HEK293 (cell line): ENCODE data around the gene PLEKHJ1.

Experiments
- GLIS1 ChIP-seq: fragments of 450-650 bp; formaldehyde crosslinking; IDR thresholded peaks from 2 replicates; pipeline ENCODE4 v1.5.1; 2016; ENCODE audit warnings: missing biosample characterization, missing genetic modification characterization
- HOXC10 ChIP-seq: sonication (generic); formaldehyde crosslinking; IDR thresholded peaks from 2 replicates; pipeline ENCODE4 v1.8.1; 2023; ENCODE audit warnings: mild to moderate bottlenecking, missing genetic modification reagents
- KLF1 ChIP-seq: fragments of 450-650 bp; formaldehyde crosslinking; IDR thresholded peaks from 2 replicates; pipeline ENCODE4 v1.5.1; 2016; ENCODE audit warnings: missing biosample characterization, missing genetic modification characterization
- KLF16 ChIP-seq: fragments of 450-650 bp; formaldehyde crosslinking; IDR thresholded peaks from 2 replicates; pipeline ENCODE4 v1.5.1; 2017; ENCODE audit warnings: missing biosample characterization, missing genetic modification characterization
- KLF8 ChIP-seq: fragments of 450-650 bp; formaldehyde crosslinking; IDR thresholded peaks from 2 replicates; pipeline ENCODE4 v1.5.1; 2016; ENCODE audit warnings: missing biosample characterization, missing genetic modification characterization
- MZF1 ChIP-seq: fragments of 450-650 bp; formaldehyde crosslinking; IDR thresholded peaks from 2 replicates; pipeline ENCODE4 v1.5.1; 2017; ENCODE audit warnings: missing biosample characterization, missing genetic modification characterization, borderline replicate concordance
- PRDM1 ChIP-seq: fragments of 450-650 bp; formaldehyde crosslinking; IDR thresholded peaks from 2 replicates; pipeline ENCODE4; 2016; ENCODE audit warnings: missing biosample characterization, missing genetic modification characterization
- PRDM6 ChIP-seq: fragments of 450-650 bp; formaldehyde crosslinking; IDR thresholded peaks from 2 replicates; pipeline ENCODE4 v1.5.1; 2017; ENCODE audit warnings: missing biosample characterization, missing genetic modification characterization
- TRIM28 ChIP-seq: IDR thresholded peaks from 2 replicates; pipeline ENCODE4 v1.6.1; 2011; ENCODE audit warnings: low read length, control low read depth, borderline replicate concordance
- YY1 ChIP-seq: fragments of 450-650 bp; formaldehyde crosslinking; IDR thresholded peaks from 2 replicates; pipeline ENCODE4 v1.5.1; 2018; ENCODE audit warnings: missing biosample characterization, missing genetic modification characterization
- ZBTB17 ChIP-seq: fragments of 450-650 bp; formaldehyde crosslinking; IDR thresholded peaks from 2 replicates; pipeline ENCODE4 v1.5.1; 2016; ENCODE audit warnings: missing biosample characterization, missing genetic modification characterization
- ZBTB48 ChIP-seq: fragments of 450-650 bp; formaldehyde crosslinking; IDR thresholded peaks from 2 replicates; pipeline ENCODE4 v1.5.1; 2016; ENCODE audit warnings: missing biosample characterization, missing genetic modification characterization
- ZNF157 ChIP-seq: fragments of 450-650 bp; formaldehyde crosslinking; IDR thresholded peaks from 2 replicates; pipeline ENCODE4 v1.5.1; 2016; ENCODE audit warnings: missing biosample characterization, missing genetic modification characterization
- ZNF2 ChIP-seq: fragments of 450-650 bp; formaldehyde crosslinking; IDR thresholded peaks from 2 replicates; pipeline ENCODE4 v1.5.1; 2016; ENCODE audit warnings: missing biosample characterization, missing genetic modification characterization
- ZNF202 ChIP-seq: fragments of 450-650 bp; formaldehyde crosslinking; IDR thresholded peaks from 2 replicates; pipeline ENCODE4 v1.5.1; 2016; ENCODE audit warnings: missing biosample characterization, missing genetic modification characterization, borderline replicate concordance
- ZNF335 ChIP-seq: fragments of 450-650 bp; formaldehyde crosslinking; conservative IDR thresholded peaks from 2 replicates; pipeline ENCODE4 v1.5.1; 2016; ENCODE audit warnings: missing biosample characterization, missing genetic modification characterization
- ZNF394 ChIP-seq: fragments of 450-650 bp; formaldehyde crosslinking; IDR thresholded peaks from 2 replicates; pipeline ENCODE4 v1.5.1; 2016; ENCODE audit warnings: missing biosample characterization, missing genetic modification characterization, mild to moderate bottlenecking, moderate library complexity, borderline replicate concordance
- ZNF404 ChIP-seq: fragments of 450-650 bp; formaldehyde crosslinking; IDR thresholded peaks from 2 replicates; pipeline ENCODE4 v1.5.1; 2017; ENCODE audit warnings: missing biosample characterization, missing genetic modification characterization
- ZNF521 ChIP-seq: fragments of 450-650 bp; formaldehyde crosslinking; IDR thresholded peaks from 2 replicates; pipeline ENCODE4 v1.5.1; 2017; ENCODE audit warnings: missing biosample characterization, mild to moderate bottlenecking, missing genetic modification characterization
- ZNF530 ChIP-seq: fragments of 450-650 bp; formaldehyde crosslinking; IDR thresholded peaks from 2 replicates; pipeline ENCODE4 v1.5.1; 2016; ENCODE audit warnings: low read depth, missing biosample characterization, missing genetic modification characterization
- ZNF558 ChIP-seq: fragments of 450-650 bp; formaldehyde crosslinking; IDR thresholded peaks from 2 replicates; pipeline ENCODE4 v1.5.1; 2016; ENCODE audit warnings: missing biosample characterization, missing genetic modification characterization
- ZNF585B ChIP-seq: fragments of 450-650 bp; formaldehyde crosslinking; IDR thresholded peaks from 2 replicates; pipeline ENCODE4 v1.5.1; 2016; ENCODE audit warnings: missing biosample characterization, missing genetic modification characterization
- ZNF654 ChIP-seq: fragments of 450-650 bp; formaldehyde crosslinking; IDR thresholded peaks from 2 replicates; pipeline ENCODE4 v1.5.1; 2016; ENCODE audit warnings: low read depth, missing biosample characterization, missing genetic modification characterization
- ZNF701 ChIP-seq: fragments of 450-650 bp; formaldehyde crosslinking; IDR thresholded peaks from 2 replicates; pipeline ENCODE4 v1.5.1; 2016; ENCODE audit warnings: missing biosample characterization, missing genetic modification characterization
- ZNF830 ChIP-seq: fragments of 450-650 bp; IDR thresholded peaks from 2 replicates; pipeline ENCODE4 v1.5.0; 2018; ENCODE audit warnings: missing biosample characterization, missing genetic modification characterization, low read depth, mild to moderate bottlenecking, moderate library complexity
- ZSCAN4 ChIP-seq: fragments of 450-650 bp; formaldehyde crosslinking; IDR thresholded peaks from 2 replicates; pipeline ENCODE4 v1.5.1; 2017; ENCODE audit warnings: missing biosample characterization, missing genetic modification characterization
- ZSCAN5A ChIP-seq: fragments of 450-650 bp; formaldehyde crosslinking; IDR thresholded peaks from 2 replicates; pipeline ENCODE4 v1.5.1; 2016; ENCODE audit warnings: missing biosample characterization, missing genetic modification characterization
- TF ChIP-seq, protein P1 (sequence below): fragments of 450-650 bp; formaldehyde crosslinking; optimal IDR thresholded peaks from 2 replicates; pipeline ENCODE3; 2016; ENCODE audit warnings: missing biosample characterization, mild to moderate bottlenecking, missing genetic modification characterization
- TF ChIP-seq, protein P2 (sequence below): fragments of 450-650 bp; formaldehyde crosslinking; IDR thresholded peaks from 2 replicates; pipeline ENCODE4 v1.5.1; 2016; ENCODE audit warnings: missing biosample characterization, missing genetic modification characterization
- TF ChIP-seq, protein P3 (sequence below): fragments of 450-650 bp; formaldehyde crosslinking; IDR thresholded peaks from 2 replicates; pipeline ENCODE4 v1.5.1; 2016; ENCODE audit warnings: missing biosample characterization, missing genetic modification characterization

Gene PLEKHJ1

DNA sequence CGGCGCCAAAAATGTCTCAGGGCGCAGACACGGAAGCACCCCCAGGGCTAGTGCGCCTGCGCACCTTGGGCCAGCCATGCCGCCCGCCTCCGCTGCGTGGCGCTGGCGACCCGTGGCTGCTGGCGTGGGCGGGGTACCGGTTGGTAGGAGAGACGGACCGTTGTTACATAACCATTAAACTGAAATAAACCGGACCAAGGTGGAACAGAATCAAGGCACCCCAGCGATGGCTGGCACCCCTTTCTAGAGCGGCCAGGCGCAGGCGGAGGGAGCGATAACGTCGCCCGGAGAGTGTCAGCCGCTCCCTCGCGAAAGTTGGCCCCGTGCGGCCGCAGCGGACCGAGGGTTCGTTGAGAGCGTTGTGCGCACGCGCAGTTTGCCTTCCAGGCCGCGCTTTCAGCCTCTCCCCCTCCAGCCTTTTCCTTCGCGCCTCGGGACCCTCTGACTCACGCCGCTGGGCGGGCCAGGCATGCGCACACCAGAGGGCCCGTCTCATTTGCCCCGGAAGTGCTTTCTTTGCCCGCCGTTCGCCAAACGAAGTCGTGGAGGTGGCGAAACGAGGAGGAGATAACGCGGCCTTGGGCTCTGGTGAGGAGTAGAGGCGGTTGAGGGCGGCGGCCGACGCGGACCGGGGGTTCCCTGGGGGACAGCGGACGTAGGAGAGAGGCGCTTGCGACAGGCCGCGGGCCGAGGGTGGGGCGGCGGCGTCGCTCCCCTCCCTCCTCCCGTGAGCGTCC is at the start of gene PLEKHJ1, which contains the start of gene SF3A2 (continued):
- TF ChIP-seq, protein P1, sequence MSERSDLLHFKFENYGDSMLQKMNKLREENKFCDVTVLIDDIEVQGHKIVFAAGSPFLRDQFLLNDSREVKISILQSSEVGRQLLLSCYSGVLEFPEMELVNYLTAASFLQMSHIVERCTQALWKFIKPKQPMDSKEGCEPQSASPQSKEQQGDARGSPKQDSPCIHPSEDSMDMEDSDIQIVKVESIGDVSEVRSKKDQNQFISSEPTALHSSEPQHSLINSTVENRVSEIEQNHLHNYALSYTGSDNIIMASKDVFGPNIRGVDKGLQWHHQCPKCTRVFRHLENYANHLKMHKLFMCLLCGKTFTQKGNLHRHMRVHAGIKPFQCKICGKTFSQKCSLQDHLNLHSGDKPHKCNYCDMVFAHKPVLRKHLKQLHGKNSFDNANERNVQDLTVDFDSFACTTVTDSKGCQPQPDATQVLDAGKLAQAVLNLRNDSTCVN (tag by site-specific recombination): peak; percentile 90
- no peak for TF ChIP-seq PRDM6 (tag by site-specific recombination)
- TF ChIP-seq HOXC10 (CRISPR knock-in tag): no peak
- TF ChIP-seq ZNF335 (tag by site-specific recombination): peak; percentile 91
- TF ChIP-seq TRIM28: no peak
- TF ChIP-seq ZBTB48 (tag by site-specific recombination): 0 out of 2 replicates have a peak, but pooled peaks have one; percentile 13
- no peak for TF ChIP-seq ZNF585B (tag by site-specific recombination)
- TF ChIP-seq PRDM1 (tag by site-specific recombination): no peak; the same call in 1 of the 2 replicates
- TF ChIP-seq ZSCAN4 (tag by site-specific recombination): no peak
- TF ChIP-seq ZNF521 (tag by site-specific recombination): no peak
- peak; percentile 52; the same call in 1 of the 2 replicates for TF ChIP-seq GLIS1 (tag by site-specific recombination)
- peak; percentile 95 for TF ChIP-seq ZNF2
- no peak for TF ChIP-seq ZNF530 (tag by site-specific recombination)
- TF ChIP-seq ZSCAN5A (tag by site-specific recombination): peak; percentile 44; the same call in 1 of the 2 replicates
- no peak for TF ChIP-seq ZNF202
- TF ChIP-seq, protein P2, sequence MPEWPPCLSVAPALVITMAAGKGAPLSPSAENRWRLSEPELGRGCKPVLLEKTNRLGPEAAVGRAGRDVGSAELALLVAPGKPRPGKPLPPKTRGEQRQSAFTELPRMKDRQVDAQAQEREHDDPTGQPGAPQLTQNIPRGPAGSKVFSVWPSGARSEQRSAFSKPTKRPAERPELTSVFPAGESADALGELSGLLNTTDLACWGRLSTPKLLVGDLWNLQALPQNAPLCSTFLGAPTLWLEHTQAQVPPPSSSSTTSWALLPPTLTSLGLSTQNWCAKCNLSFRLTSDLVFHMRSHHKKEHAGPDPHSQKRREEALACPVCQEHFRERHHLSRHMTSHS (tag by site-specific recombination): no peak
- peak; percentile 71 for TF ChIP-seq ZNF654 (tag by site-specific recombination)
- no peak for TF ChIP-seq ZNF558 (tag by site-specific recombination)
- peak; percentile 56 for TF ChIP-seq ZNF394 (tag by site-specific recombination)
- no peak for TF ChIP-seq ZNF830 (tag by site-specific recombination)
- TF ChIP-seq KLF16 (tag by site-specific recombination): peak; percentile 84
- TF ChIP-seq ZNF157: no peak
- TF ChIP-seq ZNF701: no peak
- TF ChIP-seq KLF8 (tag by site-specific recombination): peak; percentile 68
- TF ChIP-seq, protein P3, sequence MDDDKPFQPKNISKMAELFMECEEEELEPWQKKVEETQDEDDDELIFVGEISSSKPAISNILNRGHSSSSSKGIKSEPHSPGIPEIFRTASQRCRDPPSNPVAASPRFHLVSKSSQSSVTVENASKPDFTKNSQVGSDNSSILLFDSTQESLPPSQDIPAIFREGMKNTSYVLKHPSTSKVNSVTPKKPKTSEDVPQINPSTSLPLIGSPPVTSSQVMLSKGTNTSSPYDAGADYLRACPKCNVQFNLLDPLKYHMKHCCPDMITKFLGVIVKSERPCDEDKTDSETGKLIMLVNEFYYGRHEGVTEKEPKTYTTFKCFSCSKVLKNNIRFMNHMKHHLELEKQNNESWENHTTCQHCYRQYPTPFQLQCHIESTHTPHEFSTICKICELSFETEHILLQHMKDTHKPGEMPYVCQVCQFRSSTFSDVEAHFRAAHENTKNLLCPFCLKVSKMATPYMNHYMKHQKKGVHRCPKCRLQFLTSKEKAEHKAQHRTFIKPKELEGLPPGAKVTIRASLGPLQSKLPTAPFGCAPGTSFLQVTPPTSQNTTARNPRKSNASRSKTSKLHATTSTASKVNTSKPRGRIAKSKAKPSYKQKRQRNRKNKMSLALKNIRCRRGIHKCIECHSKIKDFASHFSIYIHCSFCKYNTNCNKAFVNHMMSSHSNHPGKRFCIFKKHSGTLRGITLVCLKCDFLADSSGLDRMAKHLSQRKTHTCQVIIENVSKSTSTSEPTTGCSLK (tag by site-specific recombination): no peak
- TF ChIP-seq KLF1 (tag by site-specific recombination): peak; percentile 79
- TF ChIP-seq YY1: peak; percentile 70; the same call in 1 of the 2 replicates
- peak; percentile 52 for TF ChIP-seq ZBTB17 (tag by site-specific recombination)
- no peak for TF ChIP-seq MZF1 (tag by site-specific recombination)
- TF ChIP-seq ZNF404: no peak
